Measurements from ENCODE around the gene YY1. TPM values are rescaled to one million over a fixed set of nuclear protein-coding genes. Genes with fewer than 3 reads are reported as not detected.
"Not testable (repeated sequence)": the region's sequence is repeated elsewhere in the genome, so short reads cannot be mapped to it uniquely, and the experiment has no call there.

YY1 gene
- polyA plus RNA-seq, 5 donors: 104 to 140 (median 120) TPM

- DNase-seq: no peak
These were observed 70.2 kb downstream of the YY1 start for GRCh38 chr14:100309028-100309737.

GRCh38 chr14:100312110-100312876, 73.3 kb downstream of the YY1 start:
- DNase-seq: not testable (repeated sequence)

GRCh38 chr14:100312877-100313400, 74.0 kb downstream of the YY1 start:
- DNase-seq: no peak

GRCh38 chr14:100313464-100314230, 74.7 kb downstream of the YY1 start:
- no peak for DNase-seq

- no peak for DNase-seq
These were observed 75.8 kb downstream of the YY1 start for GRCh38 chr14:100314724-100315123.

GRCh38 chr14:100317389-100317788, 78.4 kb downstream of the YY1 start:
- no peak for DNase-seq

- peak in 1 of 2 donors; percentile 31 for DNase-seq
These were observed 79.2 kb downstream of the YY1 start for GRCh38 chr14:100317912-100318808.

- DNase-seq: no peak
These were observed 81.4 kb downstream of the YY1 start for GRCh38 chr14:100320157-100320856.

- no peak for DNase-seq
These were observed 82.7 kb downstream of the YY1 start for GRCh38 chr14:100321473-100322137.

- no peak for DNase-seq
These were observed 83.4 kb downstream of the YY1 start for GRCh38 chr14:100322138-100322957.

GRCh38 chr14:100323121-100323941, 84.4 kb downstream of the YY1 start, which contains the start of gene SLC25A47:
TSS of gene SLC25A47 (plus strand) at chr14:100323339. CDS start at chr14:100323415, 76 bp downstream.
- DNase-seq: no peak

- no peak for DNase-seq
These were observed 85.0 kb downstream of the YY1 start for GRCh38 chr14:100323942-100324307.

- no peak for DNase-seq
These were observed 86.3 kb downstream of the YY1 start for GRCh38 chr14:100325231-100325632.

- DNase-seq: no peak
These were observed 87.0 kb downstream of the YY1 start for GRCh38 chr14:100325958-100326357.

GRCh38 chr14:100327128-100327527, 88.2 kb downstream of the YY1 start:
- no peak for DNase-seq

- DNase-seq: no peak
These were observed 89.7 kb downstream of the YY1 start for GRCh38 chr14:100328495-100329163.

GRCh38 chr14:100329233-100330006, 90.5 kb downstream of the YY1 start:
- DNase-seq: no peak
